ENCODE measurements around the gene PMM2.
A peak's percentile ranks its signal among the peaks of the same experiment; 100 is the strongest.

Gene PMM2

DNA sequence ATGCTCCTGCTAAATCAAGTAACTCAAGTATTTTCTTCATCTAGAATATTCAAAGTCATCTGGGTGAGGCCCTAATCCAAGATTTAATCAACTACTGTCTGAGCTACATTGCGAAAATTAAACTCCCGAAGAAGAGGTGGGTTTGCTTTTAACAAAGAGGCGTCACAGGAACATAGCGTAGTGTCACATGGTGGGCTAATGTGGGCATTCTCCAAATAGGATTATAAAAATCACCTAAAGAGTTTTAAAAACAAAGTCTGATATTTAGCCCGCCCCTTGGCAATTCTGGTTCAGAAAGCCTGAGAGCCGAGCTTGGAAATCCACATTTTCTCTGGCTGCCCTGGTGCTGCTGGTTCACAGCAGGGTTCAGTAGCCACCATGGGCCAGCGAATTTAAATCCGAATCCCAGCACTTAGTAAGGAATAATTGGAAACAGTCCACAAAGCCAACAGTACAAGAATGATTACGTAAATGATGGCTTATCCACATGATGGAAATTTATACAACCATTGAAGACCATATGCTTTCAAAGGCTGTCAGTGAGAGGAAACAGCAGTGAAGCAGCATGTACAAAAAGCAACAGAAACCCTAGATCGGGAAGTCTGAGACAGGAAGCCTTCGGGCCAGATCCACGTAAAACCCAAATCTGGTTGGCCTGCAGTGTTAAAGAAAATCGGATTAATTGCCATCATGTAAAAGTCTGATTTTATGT lies 8.8 kb downstream of the PMM2 start:
- H3K36me3 ChIP-seq (ENCODE audit: insufficient read depth, low read length), result peaks cover 85% of the 10 kb centered on the region
- TF ChIP-seq FOXP2 (optimal IDR thresholded peaks at IDR 0.05; ENCODE audit: control extremely low read depth, extremely low read length, insufficient read depth), result no peak
- TF ChIP-seq POLR2AphosphoS5 (IDR thresholded peaks at IDR 0.05; ENCODE audit: borderline replicate concordance, low read depth, low read length), result no peak
- no peak for TF ChIP-seq EZH2 (IDR thresholded peaks at IDR 0.05)
- H3K4me3 ChIP-seq, result no peak overlapping the region
- H3K9me3 ChIP-seq (ENCODE audit: low read depth, low read length), result no peaks in the 10 kb centered on the region
- DNase-seq (ENCODE audit: low read depth, low spot score), result no peak
- peak overlapping the region; percentile 65 for H3K27ac ChIP-seq
- H3K9ac ChIP-seq (ENCODE audit: insufficient read length), result peak overlapping the region; percentile 30

GRCh38 chr16:8807189-8807588 lies 9.6 kb downstream of the PMM2 start:
- no peak overlapping the region for H3K9ac ChIP-seq (ENCODE audit: insufficient read length)
- TF ChIP-seq EZH2 (IDR thresholded peaks at IDR 0.05), result no peak
- no peak for TF ChIP-seq POLR2AphosphoS5 (IDR thresholded peaks at IDR 0.05; ENCODE audit: borderline replicate concordance, low read depth, low read length)
- TF ChIP-seq FOXP2 (optimal IDR thresholded peaks at IDR 0.05; ENCODE audit: control extremely low read depth, extremely low read length, insufficient read depth), result no peak
- no peak for DNase-seq (ENCODE audit: low read depth, low spot score)
- H3K27ac ChIP-seq, result no peak overlapping the region
- no peak overlapping the region for H3K4me3 ChIP-seq
- H3K36me3 ChIP-seq (ENCODE audit: insufficient read depth, low read length), result peaks cover 86% of the 10 kb centered on the region
- H3K9me3 ChIP-seq (ENCODE audit: low read depth, low read length), result no peaks in the 10 kb centered on the region

DNA sequence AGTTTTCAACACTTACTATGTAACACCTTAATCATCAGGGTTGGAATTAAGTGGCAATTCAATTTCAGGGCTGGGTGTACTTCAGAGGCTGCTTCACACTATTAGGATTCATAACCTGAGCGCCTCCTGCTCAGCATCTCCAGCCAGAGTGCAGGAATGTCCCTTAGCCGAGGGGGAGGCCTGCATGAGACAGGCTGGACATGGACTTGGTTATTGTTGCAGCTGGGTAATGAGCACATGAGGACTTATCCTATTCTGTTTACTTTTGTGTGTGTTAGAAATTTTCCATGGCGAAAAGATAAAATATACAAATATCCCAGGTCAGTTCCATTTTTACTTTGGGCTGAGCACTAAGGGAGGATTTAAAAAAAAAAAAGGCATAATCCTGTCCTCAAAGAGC lies 10.4 kb downstream of the PMM2 start:
- DNase-seq (ENCODE audit: low read depth, low spot score), result no peak
- no peaks in the 10 kb centered on the region for H3K9me3 ChIP-seq (ENCODE audit: low read depth, low read length)
- H3K27ac ChIP-seq, result no peak overlapping the region
- TF ChIP-seq EZH2 (IDR thresholded peaks at IDR 0.05) (no peak), FOXP2 (optimal IDR thresholded peaks at IDR 0.05; ENCODE audit: control extremely low read depth, extremely low read length, insufficient read depth) (no peak), POLR2AphosphoS5 (IDR thresholded peaks at IDR 0.05; ENCODE audit: borderline replicate concordance, low read depth, low read length) (no peak)
- peaks cover 86% of the 10 kb centered on the region for H3K36me3 ChIP-seq (ENCODE audit: insufficient read depth, low read length)
- no peak overlapping the region for H3K9ac ChIP-seq (ENCODE audit: insufficient read length)
- H3K4me3 ChIP-seq, result no peak overlapping the region

- peaks cover 90% of the 10 kb centered on the region for H3K36me3 ChIP-seq (ENCODE audit: insufficient read depth, low read length)
- H3K4me3 ChIP-seq, result no peak overlapping the region
- no peak overlapping the region for H3K9ac ChIP-seq (ENCODE audit: insufficient read length)
- no peak overlapping the region for H3K27ac ChIP-seq
- no peaks in the 10 kb centered on the region for H3K9me3 ChIP-seq (ENCODE audit: low read depth, low read length)
- DNase-seq (ENCODE audit: low read depth, low spot score), result no peak
- TF ChIP-seq POLR2AphosphoS5 (IDR thresholded peaks at IDR 0.05; ENCODE audit: borderline replicate concordance, low read depth, low read length) (no peak), EZH2 (IDR thresholded peaks at IDR 0.05) (no peak), FOXP2 (optimal IDR thresholded peaks at IDR 0.05; ENCODE audit: control extremely low read depth, extremely low read length, insufficient read depth) (no peak)
Measured at GRCh38 chr16:8808613-8809353, 11.1 kb downstream of the PMM2 start.

GRCh38 chr16:8812162-8812843 lies 14.7 kb downstream of the PMM2 start:
- Histone ChIP-seq H3K36me3 (ENCODE audit: insufficient read depth, low read length) (peaks cover 95% of the 10 kb centered on the region), H3K4me3 (no peak overlapping the region), H3K9me3 (ENCODE audit: low read depth, low read length) (no peaks in the 10 kb centered on the region), H3K27ac (0 out of 2 replicates have a peak overlapping the region, but pooled peaks have one; percentile 54), H3K9ac (ENCODE audit: insufficient read length) (no peak overlapping the region)
- no peak for DNase-seq (ENCODE audit: low read depth, low spot score)
- TF ChIP-seq EZH2 (IDR thresholded peaks at IDR 0.05) (no peak), FOXP2 (optimal IDR thresholded peaks at IDR 0.05; ENCODE audit: control extremely low read depth, extremely low read length, insufficient read depth) (no peak), POLR2AphosphoS5 (IDR thresholded peaks at IDR 0.05; ENCODE audit: borderline replicate concordance, low read depth, low read length) (no peak)

- H3K27ac ChIP-seq, result no peak overlapping the region
- no peak overlapping the region for H3K9ac ChIP-seq (ENCODE audit: insufficient read length)
- H3K9me3 ChIP-seq (ENCODE audit: low read depth, low read length), result no peaks in the 10 kb centered on the region
- TF ChIP-seq EZH2 (IDR thresholded peaks at IDR 0.05) (no peak), FOXP2 (optimal IDR thresholded peaks at IDR 0.05; ENCODE audit: control extremely low read depth, extremely low read length, insufficient read depth) (no peak)
- H3K36me3 ChIP-seq (ENCODE audit: insufficient read depth, low read length), result peaks cover 94% of the 10 kb centered on the region
- no peak overlapping the region for H3K4me3 ChIP-seq
- DNase-seq (ENCODE audit: low read depth, low spot score), result no peak
Measured at GRCh38 chr16:8814095-8814806, 16.6 kb downstream of the PMM2 start.

DNA sequence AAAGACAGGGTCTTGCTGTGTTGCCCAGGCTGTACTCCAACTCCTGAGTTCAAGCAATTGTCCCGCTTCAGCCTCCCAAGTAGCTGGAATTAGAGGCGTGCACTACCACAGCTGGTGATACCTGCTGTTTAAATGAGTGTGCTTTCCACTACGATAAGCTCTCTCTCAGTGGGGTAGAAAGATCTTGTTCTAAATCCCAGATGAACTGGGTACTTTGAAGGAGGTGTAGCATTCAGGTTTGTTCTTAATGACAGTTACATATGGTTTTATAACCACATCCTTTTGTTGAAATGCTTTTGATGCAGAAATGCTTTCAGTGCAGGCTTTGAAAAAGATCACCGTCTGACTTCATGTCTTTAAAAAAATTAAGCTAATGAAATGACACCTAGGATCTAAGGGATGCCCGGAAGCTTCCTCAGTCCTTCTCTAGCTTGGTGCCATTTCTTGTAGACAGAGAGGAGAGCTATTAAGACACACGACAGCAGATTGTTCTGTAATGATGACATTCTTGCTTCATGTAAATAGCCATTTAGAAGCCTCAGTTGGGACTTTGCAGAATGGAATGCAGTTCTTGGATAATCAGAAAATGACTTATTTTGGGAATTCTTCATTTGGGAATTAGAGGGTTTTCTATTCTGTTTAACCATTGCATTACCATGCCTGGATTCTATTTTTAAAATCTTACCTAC lies 19.5 kb downstream of the PMM2 start:
- TF ChIP-seq POLR2AphosphoS5 (IDR thresholded peaks at IDR 0.05; ENCODE audit: borderline replicate concordance, low read depth, low read length) (no peak), FOXP2 (optimal IDR thresholded peaks at IDR 0.05; ENCODE audit: control extremely low read depth, extremely low read length, insufficient read depth) (no peak), EZH2 (IDR thresholded peaks at IDR 0.05) (no peak)
- H3K9ac ChIP-seq (ENCODE audit: insufficient read length), result no peak overlapping the region
- no peak for DNase-seq (ENCODE audit: low read depth, low spot score)
- H3K36me3 ChIP-seq (ENCODE audit: insufficient read depth, low read length), result peaks cover 89% of the 10 kb centered on the region
- H3K4me3 ChIP-seq, result no peak overlapping the region
- no peak overlapping the region for H3K27ac ChIP-seq
- no peaks in the 10 kb centered on the region for H3K9me3 ChIP-seq (ENCODE audit: low read depth, low read length)

Measured in SK-N-MC (cell line).